Peyer's patch (tissue), 4 donors: Measurements from ENCODE around the gene SLC14A1.

Experiments
- CTCF ChIP-seq, 6 experiments: fragments of 450-650 bp in 4 of 6; fragments of 200-600 bp in 2 of 6; sonication (generic) in 1 of 6; IDR thresholded peaks; one replicate each; pipeline ENCODE4 v1.5.1; 2017 to 2019; ENCODE audit warnings: antibody characterized with exemption in 6 of 6, mild to moderate bottlenecking in 3 of 6, moderate library complexity in 1 of 6
- POLR2A ChIP-seq, 2 donors: fragments of 450-650 bp; IDR thresholded peaks; one replicate each; pipeline ENCODE4 v1.5.1; 2017; ENCODE audit warnings: antibody characterized with exemption in 2 of 2, mild to moderate bottlenecking in 2 of 2, moderate library complexity in 2 of 2

DNA sequence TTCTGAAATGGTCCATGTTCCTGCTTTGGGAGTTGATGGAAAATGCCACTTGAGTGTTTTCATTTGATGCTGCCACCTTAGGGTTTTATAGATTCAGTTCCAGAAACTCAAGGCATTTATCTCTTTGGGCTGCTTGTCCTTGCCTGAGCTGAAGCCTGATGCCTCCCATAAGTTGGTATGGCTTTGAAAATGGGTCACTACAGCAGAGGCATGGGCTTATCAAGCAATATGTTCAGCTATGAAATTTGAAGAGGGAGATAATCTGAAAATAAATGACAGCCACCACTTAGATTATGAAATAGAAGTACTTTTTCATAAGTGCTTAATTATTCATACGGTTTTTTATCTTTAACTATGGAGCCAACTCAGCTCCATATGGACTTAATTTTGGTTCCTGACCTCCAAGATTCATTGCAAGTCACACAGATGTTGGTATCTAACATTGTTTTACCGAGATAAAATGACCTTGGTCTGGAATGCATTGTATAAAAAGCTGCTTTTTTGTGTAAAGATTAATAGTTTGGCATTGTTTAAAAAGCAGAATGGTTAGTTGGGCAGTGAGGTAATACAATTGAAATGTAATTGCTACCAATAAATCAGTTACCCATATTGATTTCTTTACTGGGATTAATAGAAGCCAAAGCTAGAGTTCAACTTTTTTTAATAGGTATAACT is 4.5 kb downstream of the SLC14A1 start:
- TF ChIP-seq CTCF (IDR thresholded peaks at IDR 0.05) (no peak), POLR2A (IDR thresholded peaks at IDR 0.05) (no peak)
